Measurements from ENCODE around the gene SELENOS.

The SELENOS gene

DNA sequence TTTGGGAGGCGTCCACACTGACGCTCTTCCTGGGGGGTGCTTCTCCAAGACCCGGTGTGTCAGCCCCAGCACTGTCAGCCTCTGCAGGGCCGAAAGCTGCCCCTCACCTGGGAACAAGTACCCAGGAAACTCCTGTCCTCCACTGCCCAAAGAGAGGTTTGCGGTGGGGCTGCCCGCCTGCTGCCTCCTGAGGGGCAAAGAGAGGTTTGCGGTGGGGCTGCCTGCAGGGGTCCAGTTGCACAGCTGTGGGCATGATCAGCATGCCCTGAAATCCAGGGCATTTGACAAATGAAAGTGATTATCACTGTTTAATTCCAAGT is 32.8 kb upstream of the SELENOS start:
- TF ChIP-seq CTCF (conservative IDR thresholded peaks at IDR 0.05; ENCODE audit: control insufficient read depth, insufficient read depth, low read depth, low read length), result no peak
- no peak for DNase-seq (ENCODE audit: low read depth)
- no peak overlapping the region for H3K4me3 ChIP-seq (ENCODE audit: control insufficient read depth, low read depth, low read length)

DNA sequence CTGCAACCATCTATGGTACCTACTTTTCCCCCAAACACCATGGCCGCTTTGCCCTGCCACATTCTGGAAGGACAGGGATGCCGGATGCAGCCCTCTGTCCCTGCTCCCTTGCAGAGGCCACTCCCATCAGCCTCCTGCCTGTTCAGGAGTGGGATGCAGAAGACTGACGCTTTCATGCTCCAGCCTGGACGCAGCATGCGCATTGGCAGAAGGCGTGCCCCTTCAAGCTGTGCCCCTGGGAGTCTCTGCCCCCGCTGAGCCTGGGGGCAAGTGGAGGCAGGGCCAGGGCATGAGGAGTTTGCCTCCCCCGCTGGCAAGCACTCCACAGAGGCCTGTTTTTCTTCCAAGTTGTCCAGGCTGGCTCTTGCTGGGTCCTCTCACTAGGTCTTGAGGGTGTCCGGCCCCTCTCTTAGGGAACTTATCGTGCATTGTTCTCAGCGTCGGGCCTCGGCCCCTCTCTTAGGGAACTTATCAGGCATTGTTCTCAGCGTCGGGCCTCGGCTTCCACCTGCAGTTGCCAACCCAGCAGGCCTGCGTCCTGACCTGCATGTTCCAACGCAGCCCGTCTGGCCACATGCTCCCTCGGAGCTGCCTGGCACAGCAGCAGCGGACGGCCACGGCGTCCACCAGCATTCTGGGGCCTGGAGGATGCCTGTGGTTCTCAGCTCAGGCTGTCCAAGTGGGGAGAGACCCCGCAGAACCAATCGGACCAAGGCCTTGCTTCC is 32.3 kb upstream of the SELENOS start:
- no peak for TF ChIP-seq CTCF (conservative IDR thresholded peaks at IDR 0.05; ENCODE audit: control insufficient read depth, insufficient read depth, low read depth, low read length)
- no peak overlapping the region for H3K4me3 ChIP-seq (ENCODE audit: control insufficient read depth, low read depth, low read length)
- no peak for DNase-seq (ENCODE audit: low read depth)

GRCh38 chr15:101308604-101309435 is 31.5 kb upstream of the SELENOS start:
- no peak overlapping the region for H3K4me3 ChIP-seq (ENCODE audit: control insufficient read depth, low read depth, low read length)
- TF ChIP-seq CTCF (conservative IDR thresholded peaks at IDR 0.05; ENCODE audit: control insufficient read depth, insufficient read depth, low read depth, low read length), result no peak
- DNase-seq (ENCODE audit: low read depth), result no peak

DNA sequence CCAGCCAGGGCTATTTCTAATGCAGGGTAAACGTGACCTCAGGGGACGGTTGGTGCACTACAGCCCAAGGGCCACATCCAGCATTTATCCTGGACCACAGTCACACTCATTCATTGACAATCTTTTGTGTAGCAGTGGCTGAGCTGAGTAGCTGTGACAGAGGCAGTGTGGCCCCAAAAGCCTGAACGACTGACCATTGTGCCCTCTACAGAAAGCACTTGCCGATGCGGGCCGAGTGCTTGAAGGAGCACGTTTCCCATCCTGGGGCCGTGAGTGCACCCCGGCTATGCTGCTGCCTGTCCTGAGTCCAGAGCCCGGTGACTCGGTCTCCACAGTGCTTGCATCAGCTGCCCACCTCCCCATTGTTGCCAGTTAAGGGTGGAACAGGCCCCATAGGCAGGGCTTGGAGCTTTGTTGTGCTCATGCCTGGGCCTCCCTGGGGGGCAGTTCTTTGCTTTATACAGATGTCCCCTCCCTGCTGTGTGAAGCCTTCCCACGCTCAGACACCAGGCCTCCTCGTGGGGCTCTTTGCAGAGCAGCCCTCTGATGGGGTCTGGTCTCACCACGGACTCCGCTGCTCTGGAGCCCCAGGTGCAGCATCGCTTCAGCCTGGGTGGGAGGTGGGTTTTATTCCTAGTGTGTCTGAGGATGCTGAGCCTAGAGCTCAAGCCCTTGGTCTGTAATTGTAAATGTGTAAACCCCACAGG is 30.8 kb upstream of the SELENOS start:
- TF ChIP-seq CTCF (conservative IDR thresholded peaks at IDR 0.05; ENCODE audit: control insufficient read depth, insufficient read depth, low read depth, low read length), result no peak
- DNase-seq (ENCODE audit: low read depth), result no peak
- no peak overlapping the region for H3K4me3 ChIP-seq (ENCODE audit: control insufficient read depth, low read depth, low read length)

DNA sequence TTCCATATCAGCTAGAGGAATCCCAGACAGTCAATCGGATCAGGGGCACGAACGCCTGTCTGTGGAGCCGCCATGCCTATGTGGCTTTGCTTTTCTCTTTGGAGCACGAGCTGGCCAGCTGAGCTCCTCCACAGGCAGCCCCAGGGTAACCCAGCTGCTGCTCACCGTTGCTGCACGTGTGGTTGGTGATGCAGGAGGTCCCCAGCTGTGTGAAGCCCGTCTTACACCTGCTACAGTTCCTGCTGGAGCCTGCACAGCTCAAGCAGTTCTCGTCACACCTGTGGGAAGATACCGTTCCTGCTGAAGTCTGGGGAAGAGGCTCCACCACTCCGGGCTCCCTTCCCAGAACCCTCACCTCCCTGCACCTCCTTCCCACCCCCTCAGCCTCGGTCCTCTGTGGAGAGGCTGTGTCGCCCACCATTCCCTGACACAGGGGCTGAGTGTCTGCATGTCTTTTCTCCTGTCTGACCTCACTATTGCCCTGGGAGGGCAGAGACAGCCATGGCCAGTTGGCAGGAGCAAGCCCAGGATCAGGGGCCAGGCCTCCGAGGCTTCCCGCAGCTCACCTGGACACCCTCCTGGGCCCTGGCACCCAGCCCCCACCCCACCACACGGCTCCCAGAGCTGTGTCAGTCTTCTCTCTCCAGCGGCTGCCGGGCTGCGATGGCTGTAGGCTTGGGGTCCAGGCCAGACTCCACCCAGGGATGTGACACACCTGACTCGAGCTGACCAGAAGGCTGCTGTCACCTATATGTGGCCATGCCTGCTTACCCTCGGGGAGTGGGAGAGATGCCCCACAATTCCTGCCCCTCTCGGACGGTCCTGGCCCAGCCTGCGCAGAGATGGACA is 30.0 kb upstream of the SELENOS start:
- TF ChIP-seq CTCF (conservative IDR thresholded peaks at IDR 0.05; ENCODE audit: control insufficient read depth, insufficient read depth, low read depth, low read length), result no peak
- DNase-seq (ENCODE audit: low read depth), result no peak
- H3K4me3 ChIP-seq (ENCODE audit: control insufficient read depth, low read depth, low read length), result no peak overlapping the region

Data from fibroblast of mammary gland (primary cell).